HUES64 (cell line): ENCODE data around the gene DBN1.

Experiments
- H3K27ac ChIP-seq: 2 replicates; pipeline ENCODE4 v1.7.0; 2013; ENCODE audit warnings: low read depth, low read length, inconsistent platforms
- H3K27me3 ChIP-seq: 2 replicates; pipeline ENCODE4 v1.6.1; 2013; ENCODE audit warnings: mild to moderate bottlenecking, low read length; ENCODE audit not compliant: insufficient read depth
- H3K36me3 ChIP-seq: 2 replicates; pipeline ENCODE4 v1.6.1; 2013; ENCODE audit warnings: mild to moderate bottlenecking, low read length; ENCODE audit not compliant: insufficient read depth
- H3K4me1 ChIP-seq: 2 replicates; pipeline ENCODE4 v1.6.1; 2013; ENCODE audit warnings: mild to moderate bottlenecking, low read length, moderate library complexity; ENCODE audit not compliant: insufficient read depth
- H3K4me3 ChIP-seq: 2 replicates; pipeline ENCODE4 v1.5.1; 2013; ENCODE audit warnings: mild to moderate bottlenecking, low read length, moderate library complexity
- H3K9ac ChIP-seq: 2 replicates; pipeline ENCODE4 v1.6.1; 2013; ENCODE audit warnings: mild to moderate bottlenecking, low read depth, low read length
- H3K9me3 ChIP-seq: 2 replicates; pipeline ENCODE4 v1.6.1; 2013; ENCODE audit warnings: low read depth, low read length; ENCODE audit not compliant: insufficient read depth
- WGBS: fragments of 150-250, 120-280 bp; methylation state at CpG from one replicate; pipeline ENCODE4 v1.1.7; 2013; ENCODE audit warnings: missing lambda C conversion rate; 5-methylcytosine and 5-hydroxymethylcytosine counted together

The DBN1 gene

DNA sequence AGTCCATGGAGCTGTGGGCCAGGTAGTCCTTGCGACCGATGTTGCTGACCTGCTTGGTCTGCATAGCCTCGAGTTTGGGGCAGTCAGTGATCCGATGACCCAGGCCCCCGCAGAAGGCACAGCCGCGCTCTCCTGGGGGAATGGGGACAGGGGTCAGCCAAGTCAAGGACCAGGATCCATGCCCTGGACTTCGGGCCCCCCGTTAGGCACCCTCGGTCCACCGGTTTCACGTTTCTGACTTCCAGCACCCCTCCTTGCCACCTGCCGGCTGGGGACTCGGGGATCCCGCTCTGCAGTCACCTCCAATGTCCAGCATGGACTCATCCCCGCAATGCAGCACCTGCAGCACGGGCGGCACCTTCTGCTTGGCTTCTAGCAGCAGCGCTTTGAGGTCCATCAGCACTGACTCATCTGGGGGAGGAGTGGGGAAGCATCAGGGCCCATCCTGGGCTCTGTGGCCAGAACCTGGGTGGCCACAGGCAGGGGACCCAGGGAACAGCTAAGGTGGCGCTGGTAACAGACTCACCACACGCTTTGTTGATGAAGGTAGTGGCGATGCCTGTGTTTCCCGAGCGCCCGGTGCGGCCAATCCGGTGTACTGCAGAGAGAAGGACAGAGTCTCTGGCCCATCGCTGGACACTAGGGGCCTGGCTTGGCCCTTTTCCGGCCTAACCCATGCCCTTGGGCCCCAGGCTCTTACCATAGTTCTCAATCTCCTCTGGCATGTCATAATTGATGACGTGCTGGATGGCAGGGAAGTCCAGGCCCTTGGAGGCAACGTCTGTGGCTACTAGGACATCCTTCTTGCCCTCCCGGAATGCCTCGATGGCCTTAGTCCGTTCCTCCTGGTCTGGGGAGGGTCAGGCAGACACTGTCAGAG lies 38.6 kb upstream of the DBN1 start:
- H3K9me3 ChIP-seq, result no peaks in the 10 kb centered on the region
- no peak overlapping the region for H3K4me3 ChIP-seq
- peaks cover 65% of the 10 kb centered on the region for H3K36me3 ChIP-seq
- WGBS, result 95% methylated on average over 34 of the region's 34 CpGs
- H3K4me1 ChIP-seq, result peaks cover 15% of the 10 kb centered on the region
- no peak overlapping the region for H3K9ac ChIP-seq
- no peak overlapping the region for H3K27ac ChIP-seq
- H3K27me3 ChIP-seq, result no peaks in the 10 kb centered on the region

DNA sequence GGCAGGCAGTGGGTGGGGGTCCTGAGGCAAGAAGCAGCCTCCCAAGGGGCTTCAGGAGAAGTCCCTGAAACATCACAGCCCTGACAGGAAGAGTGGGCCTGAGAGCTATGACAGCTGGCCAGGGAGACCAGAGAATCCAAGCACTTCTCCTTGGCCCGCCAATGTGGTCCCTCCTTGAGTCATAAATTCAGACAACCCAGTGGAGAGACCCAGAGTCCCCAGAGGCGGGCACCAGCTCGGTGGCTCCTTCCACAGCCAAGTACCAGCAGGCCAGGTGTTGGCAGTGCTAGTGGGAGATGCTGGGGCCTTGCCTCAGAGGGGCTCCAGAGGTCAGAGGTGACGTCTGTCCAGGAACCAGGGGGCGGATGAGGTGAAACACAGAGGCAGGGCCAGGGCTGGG lies 37.7 kb upstream of the DBN1 start:
- H3K27me3 ChIP-seq, result no peaks in the 10 kb centered on the region
- no peaks in the 10 kb centered on the region for H3K9me3 ChIP-seq
- H3K4me1 ChIP-seq, result peaks cover 15% of the 10 kb centered on the region
- 94% methylated on average over 5 of the region's 5 CpGs for WGBS
- H3K36me3 ChIP-seq, result peaks cover 65% of the 10 kb centered on the region
- no peak overlapping the region for H3K9ac ChIP-seq
- H3K27ac ChIP-seq, result no peak overlapping the region
- H3K4me3 ChIP-seq, result no peak overlapping the region

DNA sequence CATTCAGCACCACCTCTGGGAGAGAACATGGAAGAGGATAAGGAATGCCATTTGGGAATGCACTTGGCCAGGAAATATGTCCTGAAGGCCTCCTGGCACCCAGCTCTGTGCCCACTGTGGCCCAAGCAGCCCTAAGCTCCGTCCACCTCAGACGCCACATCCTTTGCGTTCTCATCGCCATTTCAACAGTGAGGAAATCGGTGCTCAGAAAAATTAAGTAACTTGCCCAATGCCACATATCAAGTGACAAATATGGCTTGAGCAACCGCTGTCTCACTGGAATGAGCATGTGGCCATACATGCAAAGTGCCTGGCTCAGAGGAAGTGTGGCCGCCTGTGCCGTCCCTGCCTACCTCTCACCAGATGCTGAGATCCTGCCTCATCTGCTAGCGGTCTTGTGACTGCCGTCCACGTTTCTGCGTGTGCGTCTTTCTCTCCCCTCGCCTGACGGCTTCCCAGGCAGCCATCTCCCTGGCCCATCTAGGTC lies 37.2 kb upstream of the DBN1 start:
- H3K9ac ChIP-seq, result no peak overlapping the region
- no peak overlapping the region for H3K4me3 ChIP-seq
- no peaks in the 10 kb centered on the region for H3K27me3 ChIP-seq
- 96% methylated on average over 15 of the region's 15 CpGs for WGBS
- peaks cover 12% of the 10 kb centered on the region for H3K4me1 ChIP-seq
- H3K9me3 ChIP-seq, result no peaks in the 10 kb centered on the region
- H3K36me3 ChIP-seq, result peaks cover 61% of the 10 kb centered on the region
- H3K27ac ChIP-seq, result no peak overlapping the region; the same call in 1 of the 2 replicates

DNA sequence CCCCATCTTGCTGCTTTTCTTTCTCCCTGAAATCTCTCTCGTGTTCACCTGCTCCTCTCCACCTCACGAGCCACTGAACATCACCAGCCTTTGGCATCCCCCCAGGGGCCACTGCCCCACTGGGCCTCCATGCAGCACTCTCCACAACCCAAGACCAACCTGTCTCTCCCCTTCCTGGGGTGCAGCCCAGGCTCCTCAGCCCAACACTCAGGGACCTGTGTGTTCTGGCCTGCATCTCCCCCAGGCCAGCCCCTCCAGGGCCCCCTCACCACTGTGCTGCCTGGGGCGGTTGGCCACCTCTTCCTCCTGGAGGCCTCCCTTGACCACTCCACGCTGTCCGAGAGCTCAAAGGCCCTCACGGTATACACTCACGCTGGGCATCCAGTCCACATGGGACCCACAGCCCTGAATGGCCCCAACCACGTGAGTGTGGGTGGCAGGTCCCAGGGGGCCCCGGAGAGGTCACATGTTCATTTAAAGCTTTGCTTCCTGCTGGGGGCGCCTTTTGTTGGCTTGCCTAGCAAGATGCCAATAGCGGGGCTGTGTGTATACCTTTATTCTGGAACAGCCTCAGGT lies 36.6 kb upstream of the DBN1 start:
- no peaks in the 10 kb centered on the region for H3K27me3 ChIP-seq
- H3K4me3 ChIP-seq, result no peak overlapping the region
- no peak overlapping the region; the same call in 1 of the 2 replicates for H3K27ac ChIP-seq
- H3K4me1 ChIP-seq, result peaks cover 12% of the 10 kb centered on the region
- H3K36me3 ChIP-seq, result peaks cover 55% of the 10 kb centered on the region
- no peak overlapping the region for H3K9ac ChIP-seq
- H3K9me3 ChIP-seq, result no peaks in the 10 kb centered on the region
- WGBS, result 86% methylated on average over 11 of the region's 11 CpGs

DNA sequence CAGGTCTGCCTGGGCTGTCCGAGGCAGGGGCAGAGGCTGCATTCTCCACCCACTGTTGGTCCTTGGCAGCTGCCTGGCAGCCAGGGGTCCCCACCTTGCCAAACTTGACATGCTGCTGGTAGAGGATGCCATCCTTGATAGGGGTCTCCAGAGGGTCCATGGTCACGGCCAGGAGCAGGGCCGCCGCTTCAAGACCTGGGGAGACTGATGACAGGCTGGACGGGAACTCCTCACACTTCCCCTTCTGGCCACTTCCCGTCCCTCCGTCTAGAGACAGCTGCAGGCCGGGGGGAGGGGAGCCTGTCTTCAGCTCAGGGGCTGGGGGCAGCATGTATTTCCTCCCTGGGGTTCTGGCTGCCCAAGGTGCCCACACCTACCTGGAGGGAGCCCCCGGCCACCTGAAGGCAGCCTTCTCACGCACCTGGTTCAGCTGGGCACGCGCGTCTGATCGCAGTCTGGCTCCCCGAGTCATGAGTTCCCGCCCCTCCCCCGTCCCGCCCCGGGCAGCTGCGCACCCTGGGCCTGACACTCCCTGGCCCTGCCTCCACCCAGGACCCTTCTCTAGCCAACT lies 36.0 kb upstream of the DBN1 start, which contains the start of gene DOK3:
Gene DOK3, minus strand, starts transcription at position 446 of the 571 bp plus-strand sequence. Its CDS starts 286 bp downstream, at position 160.
- no peak within 1 kb of the TSS for H3K4me3 ChIP-seq
- H3K36me3 ChIP-seq, result peaks cover 52% of the 10 kb centered on the region
- WGBS, result 68% methylated on average over 20 of the region's 20 CpGs
- peaks cover 12% of the 10 kb centered on the region for H3K4me1 ChIP-seq
- no peak within 1 kb of the TSS; the same call in 1 of the 2 replicates for H3K27ac ChIP-seq
- no peak within 1 kb of the TSS for H3K9ac ChIP-seq
- H3K27me3 ChIP-seq, result no peaks in the 10 kb centered on the region
- no peaks in the 10 kb centered on the region for H3K9me3 ChIP-seq

DNA sequence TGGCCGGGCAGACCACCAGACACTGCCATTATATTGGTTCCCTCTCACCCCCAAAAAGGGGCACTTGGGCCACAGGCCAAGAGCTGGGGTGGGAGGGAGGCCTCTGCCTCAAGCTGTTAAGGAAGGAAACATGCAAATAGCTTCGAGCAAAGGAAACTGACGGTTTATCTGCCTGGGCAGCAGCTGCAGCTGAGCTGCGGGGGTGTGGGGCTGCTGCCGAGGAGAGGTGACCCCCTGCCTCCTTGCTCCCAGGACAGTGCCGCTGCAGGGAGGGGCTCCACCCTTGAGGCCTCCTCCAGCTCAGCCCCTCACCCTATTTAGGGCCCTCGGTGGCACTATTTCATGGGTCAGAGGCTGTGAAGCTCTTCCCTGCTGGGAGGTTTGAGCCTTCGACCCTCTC lies 35.4 kb upstream of the DBN1 start:
- no peaks in the 10 kb centered on the region for H3K9me3 ChIP-seq
- peaks cover 47% of the 10 kb centered on the region for H3K36me3 ChIP-seq
- H3K9ac ChIP-seq, result no peak overlapping the region
- H3K27me3 ChIP-seq, result no peaks in the 10 kb centered on the region
- H3K4me3 ChIP-seq, result no peak overlapping the region
- WGBS, result 74% methylated on average over 8 of the region's 8 CpGs
- no peak overlapping the region for H3K27ac ChIP-seq
- peaks cover 12% of the 10 kb centered on the region for H3K4me1 ChIP-seq

DNA sequence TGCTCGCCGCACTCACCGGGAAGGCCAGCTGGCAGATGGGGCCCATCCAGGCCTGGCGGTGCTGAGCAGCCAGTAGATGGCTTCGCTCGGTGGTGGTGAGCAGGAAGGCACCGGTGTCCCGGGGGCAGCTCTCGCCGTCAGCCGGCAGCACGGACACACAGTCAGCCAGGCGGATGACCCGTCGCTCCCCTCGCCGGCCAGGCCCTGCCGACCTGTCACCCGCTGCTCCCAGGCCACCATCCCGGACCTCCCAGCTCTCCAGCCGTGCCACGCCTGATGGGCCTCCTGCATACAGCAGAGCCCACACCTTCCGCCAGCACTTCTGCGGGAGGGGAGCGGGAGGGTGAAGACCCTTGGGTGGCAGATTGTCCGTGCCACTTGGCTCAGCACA lies 34.8 kb upstream of the DBN1 start:
- Histone ChIP-seq H3K9ac (no peak overlapping the region), H3K27me3 (no peaks in the 10 kb centered on the region), H3K27ac (no peak overlapping the region), H3K9me3 (no peaks in the 10 kb centered on the region), H3K4me3 (no peak overlapping the region), H3K4me1 (peaks cover 12% of the 10 kb centered on the region), H3K36me3 (peaks cover 40% of the 10 kb centered on the region)
- WGBS, result 95% methylated on average over 26 of the region's 26 CpGs

DNA sequence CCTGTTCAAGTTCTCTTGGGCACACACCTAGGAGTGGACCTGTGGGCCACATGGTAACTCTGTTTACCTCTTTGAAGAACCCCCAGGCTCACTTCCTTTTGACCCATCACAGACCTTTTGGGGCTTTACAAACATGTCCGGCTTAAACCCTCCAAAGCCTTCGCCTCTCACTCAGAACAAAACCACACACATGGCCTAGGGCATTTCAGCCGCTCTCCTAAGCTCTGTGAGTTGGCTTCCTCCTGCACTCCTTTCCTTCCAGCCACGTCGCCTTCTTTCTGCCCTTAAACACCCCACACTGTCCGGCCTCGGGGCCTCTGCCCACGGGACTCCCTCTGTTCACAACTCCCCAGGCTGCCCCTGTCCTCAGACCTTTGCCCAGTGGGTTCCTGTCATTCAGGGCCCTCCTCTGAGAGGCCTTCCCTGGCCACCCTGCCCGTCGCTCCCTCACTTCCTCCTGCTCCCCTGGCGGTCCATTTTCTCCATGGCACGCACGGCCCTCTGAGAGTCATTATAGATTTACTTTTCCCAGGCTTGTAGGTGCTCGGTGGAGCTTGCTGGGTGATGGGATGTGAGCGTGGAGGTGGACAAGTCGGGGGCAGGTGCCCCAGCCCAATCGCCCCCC lies 34.3 kb upstream of the DBN1 start:
- Histone ChIP-seq H3K4me1 (peaks cover 12% of the 10 kb centered on the region), H3K9ac (no peak overlapping the region), H3K4me3 (no peak overlapping the region), H3K9me3 (no peaks in the 10 kb centered on the region), H3K27ac (no peak overlapping the region), H3K36me3 (peaks cover 35% of the 10 kb centered on the region), H3K27me3 (no peaks in the 10 kb centered on the region)
- 95% methylated on average over 17 of the region's 17 CpGs for WGBS

DNA sequence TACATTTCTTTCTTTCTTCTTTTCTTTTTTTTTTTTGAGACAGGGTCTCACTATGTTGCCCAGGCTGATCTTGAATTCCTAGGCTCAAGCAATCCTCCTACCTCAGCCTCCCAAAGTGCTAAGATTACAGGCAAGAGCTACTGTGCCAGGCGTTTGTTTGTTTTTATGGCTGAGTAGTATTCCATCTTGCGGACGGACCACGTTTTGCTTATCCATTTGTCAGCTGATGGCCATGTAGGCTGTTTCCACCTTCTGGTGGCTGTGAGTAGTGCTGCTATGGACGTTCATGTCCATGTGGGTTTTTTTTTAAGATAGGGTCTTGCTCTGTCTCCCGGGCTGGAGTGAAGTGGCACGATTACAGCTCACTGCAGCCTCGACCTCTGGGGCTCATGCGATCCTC lies 33.7 kb upstream of the DBN1 start:
- no peaks in the 10 kb centered on the region for H3K27me3 ChIP-seq
- H3K9me3 ChIP-seq, result no peaks in the 10 kb centered on the region
- H3K27ac ChIP-seq, result no peak overlapping the region
- peaks cover 12% of the 10 kb centered on the region for H3K4me1 ChIP-seq
- no peak overlapping the region for H3K4me3 ChIP-seq
- WGBS, result 88% methylated on average over 9 of the region's 9 CpGs
- H3K9ac ChIP-seq, result no peak overlapping the region
- peaks cover 30% of the 10 kb centered on the region for H3K36me3 ChIP-seq

DNA sequence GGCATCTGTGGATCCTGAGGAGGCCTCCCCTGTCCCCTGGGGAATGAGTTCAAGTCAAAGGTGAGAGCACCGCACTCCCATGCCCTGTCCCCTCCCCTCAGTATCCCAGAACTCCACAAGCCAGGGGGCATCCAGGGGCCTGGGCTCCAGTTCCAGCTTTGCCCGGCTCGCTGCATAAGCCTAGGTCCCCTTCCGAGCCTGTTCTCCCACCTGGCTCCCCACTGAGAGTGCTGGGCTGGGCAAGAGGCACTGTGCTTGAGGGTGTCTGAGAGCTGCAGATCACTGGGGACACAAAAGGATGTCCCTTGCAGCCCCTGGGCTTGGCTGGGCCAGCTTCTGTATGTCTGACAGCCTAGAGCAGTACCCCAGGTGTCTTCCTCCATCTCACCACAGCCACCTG lies 31.6 kb upstream of the DBN1 start:
- WGBS, result 98% methylated on average over 4 of the region's 4 CpGs
- no peak overlapping the region for H3K27ac ChIP-seq
- peaks cover 9% of the 10 kb centered on the region for H3K4me1 ChIP-seq
- no peaks in the 10 kb centered on the region for H3K27me3 ChIP-seq
- no peak overlapping the region for H3K4me3 ChIP-seq
- no peaks in the 10 kb centered on the region for H3K9me3 ChIP-seq
- peaks cover 9% of the 10 kb centered on the region; the same call in 1 of the 2 replicates for H3K36me3 ChIP-seq
- no peak overlapping the region for H3K9ac ChIP-seq
